Activated CD4-positive, alpha-beta T cell treated with anti-CD3 and anti-CD28 coated beads, Interleukin-2, amount 10 ng/mL, durations not matched to agents 7 days and 5 days (primary cell): ENCODE results near the gene KRT34. TPM values are rescaled to one million over a fixed set of nuclear protein-coding genes. Genes with fewer than 3 reads are reported as not detected.
"Not testable (repeated sequence)": the region's sequence is repeated elsewhere in the genome, so short reads cannot be mapped to it uniquely, and the experiment has no call there.

Experiments
- CTCF ChIA-PET: fragments of 350-600 bp; sonication (Branson Sonifier 250); formaldehyde crosslinking; loops from one replicate; lab custom pipeline; 2021; ENCODE audit warnings: antibody characterized with exemption; lab: Charles Lee
- POLR2A ChIA-PET: fragments of 350-600 bp; sonication (Branson Sonifier 250); formaldehyde crosslinking; loops from one replicate; lab custom pipeline; 2021; ENCODE audit warnings: antibody characterized with exemption; lab: Charles Lee
- DNase-seq: peaks from one replicate; pipeline ENCODE4 v3.0.0-alpha.2; 2020
- H3K27ac Mint-ChIP-seq: one replicate; pipeline ENCODE4 v1.8.0; 2021; ENCODE audit warnings: mild to moderate bottlenecking, moderate library complexity, mixed read lengths
- H3K27me3 Mint-ChIP-seq: one replicate; pipeline ENCODE4 v1.8.0; 2021; ENCODE audit warnings: mixed read lengths
- H3K36me3 Mint-ChIP-seq: one replicate; pipeline ENCODE4 v1.8.0; 2021; ENCODE audit warnings: low read depth, mixed read lengths
- H3K4me1 Mint-ChIP-seq: one replicate; pipeline ENCODE4 v1.8.0; 2021; ENCODE audit warnings: mixed read lengths
- H3K4me3 Mint-ChIP-seq: one replicate; pipeline ENCODE4 v1.8.0; 2021; ENCODE audit warnings: mild to moderate bottlenecking, moderate library complexity, mixed read lengths
- H3K9me3 Mint-ChIP-seq: one replicate; pipeline ENCODE4 v1.8.0; 2021; ENCODE audit warnings: mixed read lengths
- total RNA-seq, 2 experiments: library from RNA; stranded (reverse); gene quantifications; one replicate each; pipeline ENCODE4 v1.2.3, GENCODE V29; 2021

Gene KRT34
- total RNA-seq, 2 experiments from 2014 or later: not detected

GRCh38 chr17:41382394-41382793 lies 288 bp upstream of the KRT34 start:
- CTCF ChIA-PET: interaction anchor here (1.3 to 1.4 kb wide), 2 partner anchors 9 to 28 kb away, joined by 4 read pairs; no protein-coding TSS in a partner anchor
- Mint-ChIP-seq H3K27me3 (peaks cover 6% of the 10 kb centered on the region), H3K9me3 (peaks cover 13% of the 10 kb centered on the region), H3K4me3 (no peak overlapping the region), H3K36me3 (peaks cover 3% of the 10 kb centered on the region), H3K4me1 (peaks cover 7% of the 10 kb centered on the region), H3K27ac (no peak overlapping the region)
- no peak for DNase-seq
- POLR2A ChIA-PET: no interaction called here

GRCh38 chr17:41380091-41380490 lies 2.0 kb downstream of the KRT34 start:
- H3K36me3 Mint-ChIP-seq, CTCF ChIA-PET, H3K27me3 Mint-ChIP-seq, DNase-seq, H3K27ac Mint-ChIP-seq, H3K4me1 Mint-ChIP-seq, H3K9me3 Mint-ChIP-seq, POLR2A ChIA-PET, H3K4me3 Mint-ChIP-seq: not testable (repeated sequence)

GRCh38 chr17:41377546-41377945 lies 4.6 kb downstream of the KRT34 start:
- ChIA-PET CTCF (no interaction called here), POLR2A (no interaction called here)
- H3K9me3 Mint-ChIP-seq: peaks cover 10% of the 10 kb centered on the region
- H3K27me3 Mint-ChIP-seq: peaks cover 4% of the 10 kb centered on the region
- H3K36me3 Mint-ChIP-seq: no peaks in the 10 kb centered on the region
- H3K4me3 Mint-ChIP-seq: no peak overlapping the region
- peaks cover 7% of the 10 kb centered on the region for H3K4me1 Mint-ChIP-seq
- no peak for DNase-seq
- H3K27ac Mint-ChIP-seq: no peak overlapping the region

- Mint-ChIP-seq H3K4me1 (peaks cover 1% of the 10 kb centered on the region), H3K36me3 (no peaks in the 10 kb centered on the region), H3K4me3 (no peak within 1 kb of the TSS), H3K9me3 (peaks cover 6% of the 10 kb centered on the region), H3K27ac (no peak within 1 kb of the TSS), H3K27me3 (peaks cover 4% of the 10 kb centered on the region)
- no peak for DNase-seq
- ChIA-PET POLR2A (no interaction called here), CTCF (interaction anchor here (2.0 kb wide), 1 partner anchor 180 kb away, joined by 6 read pairs; no protein-coding TSS in a partner anchor)
Measured at GRCh38 chr17:41369713-41370112, 12.4 kb downstream of the KRT34 start, which contains the start of gene KRT33B. KRT33B (minus strand) TSS chr17:41369813; CDS start chr17:41369750, 63 bp downstream.

- Mint-ChIP-seq H3K9me3 (peaks cover 1% of the 10 kb centered on the region), H3K27ac (no peak overlapping the region), H3K4me3 (no peak overlapping the region), H3K36me3 (no peaks in the 10 kb centered on the region), H3K27me3 (peaks cover 1% of the 10 kb centered on the region), H3K4me1 (peaks cover 4% of the 10 kb centered on the region)
- no peak for DNase-seq
- CTCF ChIA-PET: interaction anchor here (2.0 kb wide), 1 partner anchor 180 kb away, joined by 6 read pairs; no protein-coding TSS in a partner anchor
- POLR2A ChIA-PET: no interaction called here
Measured at GRCh38 chr17:41369023-41369422, 13.1 kb downstream of the KRT34 start.

GRCh38 chr17:41367426-41368075 lies 14.6 kb downstream of the KRT34 start:
- POLR2A ChIA-PET: no interaction called here
- H3K4me3 Mint-ChIP-seq: no peak overlapping the region

GRCh38 chr17:41366070-41366469 lies 16.0 kb downstream of the KRT34 start:
- DNase-seq: no peak
- peaks cover 4% of the 10 kb centered on the region for H3K4me1 Mint-ChIP-seq
- ChIA-PET CTCF (interaction anchor here (0.5 kb wide), 1 partner anchor 193 kb away, joined by 3 read pairs; no protein-coding TSS in a partner anchor), POLR2A (no interaction called here)
- no peaks in the 10 kb centered on the region for H3K27me3 Mint-ChIP-seq
- H3K9me3 Mint-ChIP-seq: no peaks in the 10 kb centered on the region
- H3K27ac Mint-ChIP-seq: no peak overlapping the region
- no peaks in the 10 kb centered on the region for H3K36me3 Mint-ChIP-seq
- no peak overlapping the region for H3K4me3 Mint-ChIP-seq

More at GRCh38 chr17:41367426-41368075, 14.6 kb downstream of the KRT34 start:
- no peak for DNase-seq
- no peaks in the 10 kb centered on the region for H3K36me3 Mint-ChIP-seq
- H3K27me3 Mint-ChIP-seq: no peaks in the 10 kb centered on the region
- CTCF ChIA-PET: no interaction called here
- no peaks in the 10 kb centered on the region for H3K9me3 Mint-ChIP-seq
- no peak overlapping the region for H3K27ac Mint-ChIP-seq
- H3K4me1 Mint-ChIP-seq: peaks cover 4% of the 10 kb centered on the region

- Mint-ChIP-seq H3K27me3 (no peaks in the 10 kb centered on the region), H3K4me1 (peaks cover 2% of the 10 kb centered on the region), H3K27ac (no peak overlapping the region), H3K9me3 (no peaks in the 10 kb centered on the region), H3K36me3 (no peaks in the 10 kb centered on the region), H3K4me3 (no peak overlapping the region)
- CTCF ChIA-PET: no interaction called here
- POLR2A ChIA-PET: no interaction called here
- DNase-seq: no peak
Measured at GRCh38 chr17:41363881-41364280, 18.2 kb downstream of the KRT34 start.

GRCh38 chr17:41360296-41360995 lies 21.7 kb downstream of the KRT34 start:
- POLR2A ChIA-PET: no interaction called here
- Mint-ChIP-seq H3K4me1 (peaks cover 2% of the 10 kb centered on the region), H3K27ac (no peak overlapping the region), H3K36me3 (no peaks in the 10 kb centered on the region), H3K4me3 (no peak overlapping the region), H3K9me3 (no peaks in the 10 kb centered on the region), H3K27me3 (peaks cover 3% of the 10 kb centered on the region)
- DNase-seq: no peak
- CTCF ChIA-PET: interaction anchor here (0.6 to 1.5 kb wide), 2 partner anchors 107 to 302 kb away, joined by 3 read pairs; no protein-coding TSS in a partner anchor

- H3K36me3 Mint-ChIP-seq: no peaks in the 10 kb centered on the region
- H3K27ac Mint-ChIP-seq: no peak overlapping the region
- no peaks in the 10 kb centered on the region for H3K9me3 Mint-ChIP-seq
- ChIA-PET CTCF (interaction anchor here (1.8 kb wide), 1 partner anchor 27 kb away, joined by 4 read pairs; the partner anchor contains the start of gene KRT34), POLR2A (no interaction called here)
- H3K4me1 Mint-ChIP-seq: peaks cover 7% of the 10 kb centered on the region
- peaks cover 9% of the 10 kb centered on the region for H3K27me3 Mint-ChIP-seq
- H3K4me3 Mint-ChIP-seq: no peak overlapping the region
- DNase-seq: no peak
Measured at GRCh38 chr17:41354536-41354935, 27.6 kb downstream of the KRT34 start.

- Mint-ChIP-seq H3K9me3 (no peaks in the 10 kb centered on the region), H3K27ac (no peak overlapping the region), H3K27me3 (peaks cover 9% of the 10 kb centered on the region), H3K4me3 (no peak overlapping the region), H3K4me1 (peaks cover 7% of the 10 kb centered on the region), H3K36me3 (no peaks in the 10 kb centered on the region)
- CTCF ChIA-PET: no interaction called here
- no peak for DNase-seq
- POLR2A ChIA-PET: no interaction called here
Measured at GRCh38 chr17:41352597-41353366, 29.3 kb downstream of the KRT34 start.

- H3K27me3 Mint-ChIP-seq: peaks cover 6% of the 10 kb centered on the region
- H3K36me3 Mint-ChIP-seq: no peaks in the 10 kb centered on the region
- CTCF ChIA-PET: interaction anchor here (1.7 to 1.9 kb wide), 2 partner anchors 29 to 42 kb away, joined by 3 to 6 read pairs; partner anchors contain the start of gene KRTAP16-1
- H3K27ac Mint-ChIP-seq: no peak overlapping the region
- DNase-seq: no peak
- H3K9me3 Mint-ChIP-seq: no peaks in the 10 kb centered on the region
- POLR2A ChIA-PET: no interaction called here
- H3K4me1 Mint-ChIP-seq: peaks cover 7% of the 10 kb centered on the region
- no peak overlapping the region for H3K4me3 Mint-ChIP-seq
Measured at GRCh38 chr17:41351177-41351576, 30.9 kb downstream of the KRT34 start.
